HL-60 (cell line): ENCODE measurements around the gene TMEM87B.

Source experiments
- POLR2AphosphoS5 ChIP-seq: IDR thresholded peaks from 2 replicates; pipeline ENCODE4 v1.6.1; 2012; ENCODE audit warnings: low read depth
- TF ChIP-seq, protein P1 (sequence below): IDR thresholded peaks from one replicate; pipeline ENCODE4 v1.5.1; 2011; ENCODE audit warnings: low read length, control low read depth, inconsistent platforms; ENCODE audit not compliant: insufficient read depth

- no peak for TF ChIP-seq POLR2AphosphoS5
- TF ChIP-seq, protein P1, sequence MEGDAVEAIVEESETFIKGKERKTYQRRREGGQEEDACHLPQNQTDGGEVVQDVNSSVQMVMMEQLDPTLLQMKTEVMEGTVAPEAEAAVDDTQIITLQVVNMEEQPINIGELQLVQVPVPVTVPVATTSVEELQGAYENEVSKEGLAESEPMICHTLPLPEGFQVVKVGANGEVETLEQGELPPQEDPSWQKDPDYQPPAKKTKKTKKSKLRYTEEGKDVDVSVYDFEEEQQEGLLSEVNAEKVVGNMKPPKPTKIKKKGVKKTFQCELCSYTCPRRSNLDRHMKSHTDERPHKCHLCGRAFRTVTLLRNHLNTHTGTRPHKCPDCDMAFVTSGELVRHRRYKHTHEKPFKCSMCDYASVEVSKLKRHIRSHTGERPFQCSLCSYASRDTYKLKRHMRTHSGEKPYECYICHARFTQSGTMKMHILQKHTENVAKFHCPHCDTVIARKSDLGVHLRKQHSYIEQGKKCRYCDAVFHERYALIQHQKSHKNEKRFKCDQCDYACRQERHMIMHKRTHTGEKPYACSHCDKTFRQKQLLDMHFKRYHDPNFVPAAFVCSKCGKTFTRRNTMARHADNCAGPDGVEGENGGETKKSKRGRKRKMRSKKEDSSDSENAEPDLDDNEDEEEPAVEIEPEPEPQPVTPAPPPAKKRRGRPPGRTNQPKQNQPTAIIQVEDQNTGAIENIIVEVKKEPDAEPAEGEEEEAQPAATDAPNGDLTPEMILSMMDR = no peak
Observed at GRCh38 chr2:112095681-112096080, 40.6 kb downstream of the TMEM87B start.
